ENCODE results near the gene MFRP.

MFRP gene

GRCh38 chr11:119366690-119367620 lies 20.4 kb upstream of the MFRP start:
- H4K20me1 ChIP-seq (ENCODE audit: insufficient read depth, low read length, poor library complexity, severe bottlenecking), result no peaks in the 10 kb centered on the region
- no peak overlapping the region for H2AFZ ChIP-seq (ENCODE audit: low read length)
- no peak overlapping the region for H3K4me2 ChIP-seq (ENCODE audit: low read depth, low read length, poor library complexity, severe bottlenecking)
- no peaks in the 10 kb centered on the region for H3K79me2 ChIP-seq (ENCODE audit: insufficient read depth, low read length)
- H3K9me2 ChIP-seq (replicated peaks; ENCODE audit: low read depth, low read length), result no peaks in the 10 kb centered on the region
- no peaks in the 10 kb centered on the region for H3K9me3 ChIP-seq (ENCODE audit: insufficient read depth, low read depth, low read length)
- no peaks in the 10 kb centered on the region for H3F3A ChIP-seq (ENCODE audit: low read depth)
- H3K27me3 ChIP-seq (ENCODE audit: insufficient read depth, low read length, poor library complexity, severe bottlenecking), result no peaks in the 10 kb centered on the region
- H3K4me3 ChIP-seq (ENCODE audit: low read length, poor library complexity, severe bottlenecking), result no peak overlapping the region
- TF ChIP-seq EZH2phosphoT487 (IDR thresholded peaks at IDR 0.05; ENCODE audit: borderline replicate concordance) (no peak), CTCF (conservative IDR thresholded peaks at IDR 0.05; ENCODE audit: low read length) (no peak)
- H3K36me3 ChIP-seq (ENCODE audit: insufficient read depth, low read length), result no peaks in the 10 kb centered on the region
- H3K4me1 ChIP-seq (ENCODE audit: insufficient read depth, low read length, poor library complexity, severe bottlenecking), result peaks cover 5% of the 10 kb centered on the region
- H3K9ac ChIP-seq (ENCODE audit: low read depth, low read length, poor library complexity, severe bottlenecking), result no peak overlapping the region

DNA sequence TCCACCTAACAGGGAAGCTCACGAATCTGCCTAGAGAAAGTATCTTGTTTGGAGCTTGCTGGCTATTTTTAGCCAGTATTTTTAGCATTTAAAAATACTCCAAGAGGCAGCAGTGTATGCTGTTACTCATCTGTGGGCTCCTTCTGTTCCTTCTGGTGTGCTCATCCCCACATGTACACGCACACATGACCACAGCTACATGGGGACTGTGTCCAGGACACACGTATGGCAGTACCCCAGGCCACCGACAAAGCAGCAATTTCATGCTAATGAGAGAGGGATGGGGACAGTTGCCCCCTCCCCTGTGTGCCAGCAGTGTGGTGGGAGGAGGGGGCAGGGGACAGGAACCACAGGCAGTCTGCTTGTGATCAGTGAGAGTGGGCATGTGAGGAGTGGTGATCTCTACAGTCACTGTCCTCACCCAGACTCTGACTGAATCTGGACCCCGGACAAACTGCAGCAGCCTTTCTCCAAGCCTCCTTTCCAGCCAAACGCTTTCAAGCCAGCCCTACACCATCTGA lies 18.6 kb upstream of the MFRP start:
- Histone ChIP-seq H3K9me2 (replicated peaks; ENCODE audit: low read depth, low read length) (no peaks in the 10 kb centered on the region), H4K20me1 (ENCODE audit: insufficient read depth, low read length, poor library complexity, severe bottlenecking) (no peaks in the 10 kb centered on the region), H3K36me3 (ENCODE audit: insufficient read depth, low read length) (no peaks in the 10 kb centered on the region), H3K9me3 (ENCODE audit: insufficient read depth, low read depth, low read length) (no peaks in the 10 kb centered on the region), H3K4me2 (ENCODE audit: low read depth, low read length, poor library complexity, severe bottlenecking) (no peak overlapping the region), H3F3A (ENCODE audit: low read depth) (no peaks in the 10 kb centered on the region), H3K9ac (ENCODE audit: low read depth, low read length, poor library complexity, severe bottlenecking) (no peak overlapping the region), H3K79me2 (ENCODE audit: insufficient read depth, low read length) (no peaks in the 10 kb centered on the region), H3K4me3 (ENCODE audit: low read length, poor library complexity, severe bottlenecking) (no peak overlapping the region), H2AFZ (ENCODE audit: low read length) (no peak overlapping the region), H3K4me1 (ENCODE audit: insufficient read depth, low read length, poor library complexity, severe bottlenecking) (peaks cover 1% of the 10 kb centered on the region), H3K27me3 (ENCODE audit: insufficient read depth, low read length, poor library complexity, severe bottlenecking) (no peaks in the 10 kb centered on the region)
- TF ChIP-seq EZH2phosphoT487 (IDR thresholded peaks at IDR 0.05; ENCODE audit: borderline replicate concordance) (no peak), CTCF (conservative IDR thresholded peaks at IDR 0.05; ENCODE audit: low read length) (no peak)

DNA sequence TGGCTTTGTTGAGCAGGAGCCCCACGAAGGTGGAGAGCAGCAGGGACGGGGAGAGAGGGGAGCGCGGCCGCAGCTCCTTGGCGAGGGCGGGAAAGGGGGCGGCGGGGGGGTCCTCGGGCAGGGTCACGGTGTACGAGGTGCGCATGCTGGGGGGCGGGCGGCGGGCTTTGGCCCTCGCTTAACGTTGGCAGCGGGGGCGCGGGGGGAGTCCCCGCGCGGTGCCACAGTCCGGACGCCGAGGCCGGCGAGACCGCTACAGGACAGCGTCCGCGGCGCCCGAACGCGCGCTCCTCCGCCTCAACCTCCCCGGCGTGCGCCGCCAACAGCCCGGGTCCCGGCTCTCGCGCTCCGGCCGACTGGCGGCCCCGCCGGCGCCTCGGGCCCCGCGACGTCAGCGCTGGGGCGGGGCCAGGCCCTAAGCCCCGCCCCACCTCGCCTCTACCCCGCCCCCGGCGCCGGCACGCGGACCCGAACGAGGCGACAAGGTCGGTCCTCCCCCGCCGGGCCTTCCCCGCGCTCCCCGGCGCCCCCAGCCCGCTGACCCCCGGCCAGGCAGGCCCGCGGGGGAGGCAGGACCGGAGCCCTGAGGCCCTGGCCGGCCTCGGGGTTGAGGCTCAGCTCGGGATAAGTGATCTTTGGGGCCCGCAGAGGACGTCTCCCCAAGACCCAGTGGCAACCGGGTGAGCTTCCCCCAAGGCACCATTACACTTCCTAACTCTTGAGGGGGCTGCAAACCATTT lies 17.5 kb upstream of the MFRP start:
- Histone ChIP-seq H2AFZ (ENCODE audit: low read length) (no peak overlapping the region), H3K4me2 (ENCODE audit: low read depth, low read length, poor library complexity, severe bottlenecking) (no peak overlapping the region)

More for the DNA sequence above, 17.5 kb upstream of the MFRP start:
- no peaks in the 10 kb centered on the region for H3K79me2 ChIP-seq (ENCODE audit: insufficient read depth, low read length)
- H3F3A ChIP-seq (ENCODE audit: low read depth), result no peaks in the 10 kb centered on the region
- peaks cover 10% of the 10 kb centered on the region for H3K4me1 ChIP-seq (ENCODE audit: insufficient read depth, low read length, poor library complexity, severe bottlenecking)
- H3K36me3 ChIP-seq (ENCODE audit: insufficient read depth, low read length), result no peaks in the 10 kb centered on the region
- no peaks in the 10 kb centered on the region for H3K9me2 ChIP-seq (replicated peaks; ENCODE audit: low read depth, low read length)
- no peaks in the 10 kb centered on the region for H4K20me1 ChIP-seq (ENCODE audit: insufficient read depth, low read length, poor library complexity, severe bottlenecking)
- no peak overlapping the region for H3K9ac ChIP-seq (ENCODE audit: low read depth, low read length, poor library complexity, severe bottlenecking)
- no peak overlapping the region for H3K4me3 ChIP-seq (ENCODE audit: low read length, poor library complexity, severe bottlenecking)
- no peaks in the 10 kb centered on the region for H3K9me3 ChIP-seq (ENCODE audit: insufficient read depth, low read depth, low read length)
- TF ChIP-seq CTCF (conservative IDR thresholded peaks at IDR 0.05; ENCODE audit: low read length) (no peak), EZH2phosphoT487 (IDR thresholded peaks at IDR 0.05; ENCODE audit: borderline replicate concordance) (no peak)
- H3K27me3 ChIP-seq (ENCODE audit: insufficient read depth, low read length, poor library complexity, severe bottlenecking), result no peaks in the 10 kb centered on the region
